ENCODE results near the gene LRP1.

GRCh38 chr12:57166971-57167371 is 38.7 kb downstream of the LRP1 start:
- no peak for TF ChIP-seq CTCF (IDR thresholded peaks at IDR 0.05)
- no peak for TF ChIP-seq POLR2A (IDR thresholded peaks at IDR 0.05)
- TF ChIP-seq POLR2AphosphoS5 (IDR thresholded peaks at IDR 0.05): no peak
- TF ChIP-seq EP300 (IDR thresholded peaks at IDR 0.05): no peak

All from gastroesophageal sphincter (tissue), 3 donors.